IPS DF 4.7 (cell line): ENCODE results near the gene PAQR7.

Experiments used
- DNase-seq: peaks from one replicate; pipeline ENCODE4 v3.0.0-alpha.2; 2013; ENCODE audit warnings: low spot score; ENCODE audit errors: extremely low read depth

Gene PAQR7

DNA sequence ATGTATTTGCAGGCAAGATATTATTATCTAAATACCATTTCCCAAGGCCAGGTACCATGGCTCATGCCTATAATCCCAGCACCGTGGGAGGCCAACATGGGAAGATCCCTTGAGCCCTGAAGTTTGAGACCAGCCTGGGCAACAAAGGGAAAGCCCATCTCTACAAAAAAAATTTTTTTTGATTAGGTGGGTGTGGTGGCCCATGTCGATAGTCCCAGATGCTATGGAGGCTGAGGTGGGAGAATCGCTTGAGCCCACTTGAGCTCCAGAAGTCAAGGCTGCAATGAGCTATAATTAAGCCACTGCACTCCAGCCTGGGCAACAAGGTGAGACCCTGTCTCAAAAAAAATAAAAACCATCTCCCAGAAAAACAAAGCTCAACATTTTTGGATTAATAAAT, 28.5 kb upstream of the PAQR7 start:
- DNase-seq, result no peak

DNA sequence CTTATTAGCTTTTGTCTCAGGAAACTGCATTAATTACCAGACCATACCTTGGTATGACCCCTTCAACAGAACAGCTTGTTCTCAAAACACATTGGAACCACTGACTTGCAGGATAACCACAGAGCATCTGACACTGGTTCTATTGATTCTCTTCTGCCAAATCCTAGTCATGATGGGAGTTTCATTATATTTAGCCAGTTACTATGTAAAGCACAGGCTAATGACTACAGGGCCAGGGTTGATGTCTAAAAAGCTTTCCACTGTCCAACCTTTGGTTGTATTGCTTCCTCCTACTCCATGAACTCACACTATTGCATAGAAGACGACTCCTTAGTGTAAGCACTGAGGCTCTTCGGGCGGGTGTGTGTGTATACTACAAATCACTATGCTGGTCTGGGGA, 27.0 kb upstream of the PAQR7 start:
- DNase-seq, result no peak

DNA sequence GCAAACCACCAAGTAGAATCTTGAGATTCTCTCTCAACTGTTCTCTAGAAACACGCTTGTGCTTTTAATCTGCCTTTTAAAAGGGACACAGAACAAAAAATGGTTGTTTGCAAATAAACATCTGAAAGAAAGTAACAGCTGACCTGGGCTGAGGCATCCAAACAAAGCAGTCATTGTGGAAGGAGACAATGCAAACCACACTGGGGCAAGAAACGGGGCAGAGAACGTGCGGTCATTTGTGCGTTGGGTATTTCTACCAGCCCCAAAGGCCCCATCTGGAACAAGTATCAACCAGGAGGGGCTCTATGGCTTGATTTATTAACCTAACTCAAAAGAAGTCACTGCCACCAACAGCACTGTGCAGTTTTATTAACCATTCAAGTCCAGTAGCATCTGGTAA, 24.7 kb upstream of the PAQR7 start:
- DNase-seq, result no peak

DNA sequence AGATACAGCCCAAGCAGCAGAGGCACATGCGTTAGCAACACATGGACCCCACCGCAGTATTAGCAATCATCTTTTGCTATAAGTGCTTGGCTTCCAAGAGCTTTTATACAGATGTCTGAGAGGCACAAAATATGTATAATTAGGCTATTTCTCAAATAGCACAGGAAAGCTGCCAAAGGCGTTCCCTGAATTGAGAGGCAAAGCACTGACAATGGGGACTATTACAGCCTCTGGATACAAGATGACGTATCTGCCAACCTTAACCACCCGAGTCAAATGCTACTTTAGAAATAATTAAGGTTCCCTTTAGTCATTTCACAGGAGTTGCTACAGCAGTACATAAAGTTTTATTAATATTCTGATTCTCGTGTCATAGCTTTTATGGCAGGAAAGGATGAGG, 24.3 kb upstream of the PAQR7 start:
- DNase-seq, result no peak

DNA sequence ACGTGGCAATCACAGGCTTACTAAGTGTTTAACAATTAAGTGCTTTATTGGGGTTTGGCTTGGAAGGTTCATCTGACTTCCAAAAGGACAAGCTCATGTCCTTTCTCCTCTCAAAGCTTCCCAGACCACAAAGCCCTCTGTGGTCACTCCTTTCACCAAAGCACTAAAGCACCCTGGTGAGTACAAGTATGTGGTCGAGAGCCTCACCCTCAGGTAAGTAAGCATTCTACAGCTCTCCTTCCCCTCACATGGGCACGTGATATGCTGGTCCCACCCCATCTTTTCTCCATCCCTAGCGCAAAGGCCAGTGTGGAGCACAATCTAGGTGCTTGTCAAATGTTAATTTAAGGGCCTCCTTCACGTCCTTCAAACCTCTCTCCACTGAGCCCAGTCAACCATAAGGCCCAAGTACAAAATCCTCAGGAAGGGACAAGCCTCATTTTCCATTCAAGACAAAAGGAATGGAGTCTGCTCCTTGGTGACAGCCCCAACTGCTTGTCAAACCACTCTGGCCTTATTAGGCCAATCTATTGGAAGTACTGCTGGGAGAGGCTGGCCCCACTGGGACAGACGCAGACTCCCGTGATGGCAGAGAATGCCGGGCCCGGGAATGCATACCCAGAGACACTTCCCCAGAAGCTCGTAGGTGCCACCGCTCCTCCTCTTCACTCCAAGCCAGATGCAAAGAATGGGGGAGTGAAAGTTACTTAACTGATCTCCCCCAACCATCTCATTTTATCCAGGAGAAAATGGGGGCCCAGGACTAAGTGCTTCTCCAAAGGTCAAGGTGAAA, 22.9 kb upstream of the PAQR7 start:
- no peak for DNase-seq

DNA sequence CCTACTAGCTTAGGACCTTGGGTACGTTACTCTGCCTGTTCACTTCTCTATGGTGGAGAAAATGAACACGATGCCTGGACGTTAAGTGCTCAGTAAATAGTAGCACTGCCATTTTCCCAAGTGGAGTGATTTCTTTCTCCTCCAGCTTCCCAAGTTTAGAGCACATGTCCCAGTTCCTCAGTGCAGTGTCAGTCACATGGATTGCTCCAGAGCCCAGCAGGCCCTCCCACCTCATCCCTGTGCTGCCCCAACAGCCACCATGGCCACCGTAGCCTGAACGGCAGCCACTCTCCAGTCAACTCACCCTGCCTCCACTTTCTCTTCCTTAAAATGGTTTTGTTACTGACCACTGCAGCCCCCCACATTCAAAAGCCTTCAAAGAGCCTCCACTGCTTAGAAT, 22.2 kb upstream of the PAQR7 start:
- no peak for DNase-seq

DNA sequence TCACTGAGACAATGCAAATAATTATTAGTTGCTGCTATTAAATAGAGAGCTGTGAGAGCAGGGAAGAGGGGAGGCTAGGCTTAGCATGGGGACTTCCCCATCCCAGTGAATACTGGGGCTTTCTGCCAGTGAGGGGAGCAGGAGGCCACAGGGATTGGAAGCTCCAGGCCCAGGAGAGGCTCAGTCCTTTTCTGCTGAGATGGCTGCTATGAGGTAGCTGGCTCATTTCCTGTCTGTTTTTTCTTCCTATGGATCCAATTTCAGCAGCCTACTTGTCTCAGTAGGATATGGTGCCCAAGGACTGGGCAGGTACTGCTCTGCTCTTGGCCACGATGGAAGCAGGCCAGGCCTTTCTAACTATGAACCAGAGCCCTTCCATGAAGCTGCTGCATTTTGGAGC, 20.8 kb upstream of the PAQR7 start:
- DNase-seq, result no peak

DNA sequence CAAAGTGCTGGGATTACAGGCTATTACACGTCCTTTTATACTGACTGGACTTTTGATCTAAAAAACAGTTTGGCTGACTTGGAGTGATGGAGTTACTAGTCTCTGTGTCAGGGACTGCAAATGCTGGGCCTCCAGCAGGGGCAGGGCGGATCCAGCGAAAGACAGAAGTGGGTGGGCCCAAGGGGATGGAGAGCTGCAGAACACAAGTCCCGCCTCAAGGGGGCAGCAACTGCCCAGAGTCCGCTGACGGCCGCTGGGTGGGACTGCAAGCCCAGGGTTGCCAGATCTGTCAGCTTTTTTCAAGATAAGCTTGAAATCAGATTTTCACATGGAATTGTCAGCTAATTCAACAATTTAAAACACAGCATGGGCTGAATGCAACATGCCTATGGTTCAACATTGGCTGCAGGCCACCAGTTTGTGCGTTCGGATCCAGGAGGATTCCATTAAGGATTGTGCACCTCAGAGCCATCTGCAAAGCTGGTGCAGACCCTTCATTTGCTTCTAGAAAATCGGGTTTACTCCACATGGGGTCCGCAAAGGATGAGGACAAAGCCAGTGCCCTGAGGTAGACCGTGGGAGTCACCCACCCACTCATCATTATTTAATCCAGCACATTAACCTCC, 20.0 kb upstream of the PAQR7 start:
- no peak for DNase-seq

DNA sequence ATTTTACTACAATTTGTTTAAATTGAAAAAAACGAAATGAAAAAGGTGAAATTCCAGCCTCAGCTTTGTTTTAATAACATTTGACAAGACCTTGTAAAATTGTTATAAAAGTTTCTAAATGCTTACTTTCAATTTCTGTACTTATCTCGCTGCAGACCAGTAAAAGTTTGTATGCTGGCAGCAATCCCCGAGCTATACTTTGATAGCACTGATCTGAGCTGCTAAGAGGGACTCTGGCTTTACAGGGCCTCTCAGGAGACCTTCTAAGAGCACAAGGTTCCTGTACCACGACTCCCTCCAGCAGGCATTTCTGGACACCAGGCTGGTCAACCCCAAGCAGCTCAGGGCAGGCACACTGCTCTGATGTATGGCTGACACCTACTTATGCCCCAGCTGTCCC, 17.6 kb upstream of the PAQR7 start:
- no peak for DNase-seq

DNA sequence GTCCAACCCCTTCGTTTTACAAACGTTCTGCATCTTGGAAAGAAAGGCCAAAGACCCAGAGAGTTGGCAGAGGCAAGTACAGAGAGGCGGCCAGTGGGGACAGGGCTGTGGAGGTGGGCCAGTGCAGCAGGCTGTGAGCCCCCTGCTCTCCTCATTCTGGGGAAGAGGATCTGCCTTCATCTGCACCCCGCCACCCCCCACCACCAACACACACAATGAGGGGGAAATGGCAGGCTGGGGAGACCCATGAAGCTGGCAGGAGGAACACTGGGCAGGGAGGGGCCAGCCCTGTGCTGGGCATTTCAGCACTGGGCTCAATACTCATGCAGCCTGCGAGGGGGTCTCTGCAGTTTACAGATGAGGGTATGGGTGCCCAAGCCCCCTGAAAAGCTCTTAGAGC, 16.1 kb upstream of the PAQR7 start:
- DNase-seq, result no peak

DNA sequence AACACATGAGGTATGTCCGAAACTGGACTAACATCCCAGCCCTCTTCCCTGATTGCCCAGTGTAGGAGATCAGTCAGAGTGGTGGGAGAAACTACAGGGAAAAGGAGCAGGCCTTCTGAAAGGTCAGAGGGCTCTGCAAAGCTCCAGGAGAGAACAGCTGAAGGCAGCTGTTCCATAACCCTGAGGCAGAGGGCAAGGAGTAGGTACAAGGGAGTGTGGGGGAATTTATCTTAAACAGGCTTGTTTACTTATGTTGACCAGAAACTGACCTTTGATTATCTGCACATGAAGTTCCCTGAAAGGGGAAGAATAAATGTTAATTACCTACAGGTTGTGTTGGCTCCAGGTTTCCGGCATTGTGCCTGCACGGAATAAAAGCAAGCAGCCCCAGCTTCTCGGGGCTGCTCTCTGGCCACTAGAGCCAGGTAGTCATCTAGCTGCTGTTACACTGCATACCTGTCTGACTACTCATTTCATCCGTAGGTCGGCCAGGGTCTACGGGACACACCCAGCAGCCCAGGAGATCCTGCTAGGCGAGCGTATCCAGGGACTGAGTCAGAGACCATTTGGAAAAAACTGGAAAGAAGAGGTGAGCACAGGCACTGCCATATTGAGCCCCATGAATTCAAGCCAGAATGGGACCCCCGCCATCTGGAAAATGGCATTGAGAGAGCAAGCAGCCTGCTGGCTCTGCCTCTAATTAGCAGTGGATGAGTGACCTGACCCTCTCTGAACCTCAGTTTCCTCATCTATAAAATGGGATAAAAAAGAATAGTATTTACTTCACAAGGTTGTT, 14.9 kb upstream of the PAQR7 start:
- no peak for DNase-seq

DNA sequence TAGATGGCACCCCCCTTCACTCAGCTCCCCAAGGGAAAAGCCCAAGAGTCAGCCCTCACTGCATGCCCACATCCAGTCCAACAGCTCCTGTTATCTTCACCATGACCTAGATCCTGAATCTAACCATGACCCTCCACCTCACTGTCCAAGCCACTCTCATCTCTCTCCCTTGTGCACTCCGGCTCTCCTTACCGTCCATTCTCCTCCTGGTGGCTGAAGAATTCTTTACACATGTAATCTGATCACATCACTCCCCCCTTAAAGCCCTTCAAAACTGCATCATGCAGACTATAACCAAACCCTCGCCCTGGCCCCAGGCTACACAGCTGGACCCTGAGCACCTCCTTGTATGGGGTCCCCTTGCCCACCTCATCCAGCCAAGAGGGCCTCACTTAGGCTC, 14.0 kb upstream of the PAQR7 start:
- DNase-seq, result no peak

DNA sequence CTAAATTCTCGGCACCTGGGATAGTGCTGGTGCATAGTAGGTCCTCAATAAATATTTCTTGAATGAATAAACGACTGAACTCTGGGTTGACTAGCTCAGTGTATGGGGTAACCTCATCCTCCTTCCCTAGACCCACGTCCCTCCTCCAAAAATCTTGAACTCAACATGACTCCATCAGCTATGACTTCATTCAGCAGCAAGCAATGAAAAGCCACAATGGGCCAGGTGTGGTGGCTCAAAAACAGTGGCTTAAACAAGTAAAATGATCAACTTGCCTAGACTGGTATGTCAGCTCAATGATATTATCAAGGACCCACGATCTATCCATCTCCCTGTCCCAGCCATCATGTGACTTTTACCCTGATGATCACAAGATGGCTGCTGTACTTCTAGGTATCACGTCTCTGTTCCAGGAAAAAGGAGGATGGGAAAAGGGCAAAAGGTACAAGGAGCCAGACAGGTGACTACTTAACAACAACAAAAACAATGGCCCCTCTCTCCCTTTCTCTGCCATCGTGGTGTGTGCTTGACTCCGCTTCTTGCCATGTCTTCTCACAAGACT, 13.0 kb upstream of the PAQR7 start:
- no peak for DNase-seq

DNA sequence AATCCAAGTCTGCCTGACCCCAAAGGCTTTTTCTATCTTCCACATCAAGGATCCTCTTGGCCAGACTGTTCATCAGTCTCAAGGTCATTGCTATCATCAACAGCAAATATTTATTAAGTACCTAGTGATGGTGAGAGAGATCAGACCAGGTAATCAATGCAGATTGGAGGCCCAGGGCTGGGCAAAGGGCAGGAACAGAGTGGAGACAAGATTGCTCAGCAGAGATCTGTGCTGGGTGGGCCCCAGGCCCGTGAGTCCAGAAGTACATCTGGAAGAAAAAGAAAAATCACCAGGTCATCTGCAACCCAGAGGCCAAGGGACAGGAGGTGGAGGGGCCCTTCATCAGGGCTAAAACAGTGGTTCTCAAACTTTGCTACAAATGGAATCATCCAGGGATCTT, 10.1 kb upstream of the PAQR7 start:
- DNase-seq, result no peak

DNA sequence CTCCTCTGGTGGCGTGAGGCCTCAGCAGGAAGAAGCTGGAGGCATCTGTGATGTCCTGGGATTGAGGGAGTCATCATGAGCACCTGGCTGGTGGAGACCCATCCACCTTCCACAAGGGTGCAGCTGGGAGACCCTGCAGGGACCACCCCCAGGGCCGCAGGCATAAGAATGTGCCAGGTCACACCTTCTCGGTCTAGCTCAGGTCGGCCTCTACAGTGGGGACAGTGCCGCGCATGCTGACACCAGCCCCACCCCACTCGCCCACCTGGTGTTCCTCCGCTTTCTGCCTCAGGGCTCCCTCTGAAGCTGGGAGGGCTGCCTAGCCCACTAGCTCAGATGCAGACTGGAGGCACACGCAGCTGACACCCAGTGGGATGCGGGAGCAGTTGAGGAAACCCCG, 5.8 kb upstream of the PAQR7 start:
- DNase-seq, result no peak

DNA sequence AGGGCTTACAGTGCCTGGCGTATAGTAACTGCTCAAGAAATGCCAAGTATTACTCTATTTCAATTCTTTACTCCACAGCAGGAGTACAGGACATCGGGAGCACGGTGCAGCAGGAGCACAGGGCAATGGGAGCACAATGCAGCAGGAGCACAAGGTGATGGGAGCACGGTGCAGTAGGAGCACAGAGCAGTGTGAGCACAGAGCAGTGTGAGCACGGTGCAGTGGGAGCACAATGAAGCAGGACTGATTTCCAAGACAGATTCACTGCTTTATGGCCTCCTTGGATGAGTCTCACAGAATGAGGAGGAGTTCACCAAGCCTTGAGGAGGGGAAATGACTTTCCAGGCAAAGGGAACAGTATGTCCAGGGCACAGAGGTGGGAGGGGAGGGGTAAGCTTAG, 5.0 kb upstream of the PAQR7 start:
- DNase-seq, result no peak

DNA sequence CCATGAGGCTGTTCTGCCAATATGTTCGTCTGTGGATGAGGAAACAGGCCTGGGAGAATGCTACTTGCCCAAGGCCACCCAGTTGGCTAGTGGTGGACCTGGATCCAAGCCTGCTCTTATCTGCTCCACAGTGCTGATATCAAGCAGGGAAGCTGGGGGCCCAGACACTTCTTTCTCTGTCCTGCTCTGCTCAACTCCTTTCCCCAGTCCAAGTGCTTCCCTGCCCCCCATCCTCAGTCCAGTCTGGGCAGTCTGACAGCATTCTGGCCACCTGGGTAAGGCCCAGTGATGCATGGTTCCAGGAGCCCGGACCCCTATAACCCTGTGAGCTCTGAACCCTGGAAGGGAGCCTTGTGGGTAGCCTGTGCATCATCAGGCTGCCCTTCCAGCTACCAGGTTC, 4.2 kb upstream of the PAQR7 start:
- DNase-seq, result no peak

DNA sequence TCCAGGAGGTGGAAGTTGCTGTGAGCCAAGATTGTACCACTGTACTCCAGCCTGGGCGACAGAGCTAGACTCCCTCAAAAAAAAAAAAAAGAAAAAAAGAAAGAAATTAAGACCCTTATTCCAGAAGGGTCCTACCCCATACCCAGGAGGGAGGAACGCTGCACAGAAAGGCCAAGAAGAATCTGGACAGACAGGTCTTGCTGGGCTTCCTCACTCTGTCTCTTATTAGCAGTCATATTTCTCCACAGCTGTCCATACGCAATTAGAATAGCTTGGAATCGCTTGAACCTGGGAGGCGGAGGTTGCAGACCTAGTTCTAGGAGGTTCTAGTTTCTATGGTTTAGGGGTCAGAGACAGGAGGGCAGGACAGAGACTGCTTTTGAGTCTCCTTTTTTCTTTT, 3.2 kb upstream of the PAQR7 start:
- DNase-seq, result no peak

DNA sequence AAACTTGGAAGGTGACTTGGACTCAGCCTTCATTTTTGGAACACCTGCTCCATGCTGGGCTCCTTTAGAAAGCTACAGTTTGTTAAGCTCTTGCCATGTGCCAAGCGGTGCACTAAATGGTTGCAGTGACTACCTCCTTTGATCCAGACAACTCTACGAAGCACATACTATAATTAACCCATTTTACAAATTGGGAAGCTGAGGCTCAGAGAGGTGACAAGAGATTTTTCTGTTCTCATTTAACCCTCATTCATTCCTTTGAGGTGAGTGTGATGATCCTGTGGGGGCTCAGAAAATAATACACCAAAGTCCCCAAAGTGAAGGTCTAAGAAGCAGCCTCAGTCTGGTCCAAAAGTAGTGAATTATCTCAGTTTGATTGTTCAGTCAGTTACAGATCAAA, 1.6 kb upstream of the PAQR7 start:
- no peak for DNase-seq

DNA sequence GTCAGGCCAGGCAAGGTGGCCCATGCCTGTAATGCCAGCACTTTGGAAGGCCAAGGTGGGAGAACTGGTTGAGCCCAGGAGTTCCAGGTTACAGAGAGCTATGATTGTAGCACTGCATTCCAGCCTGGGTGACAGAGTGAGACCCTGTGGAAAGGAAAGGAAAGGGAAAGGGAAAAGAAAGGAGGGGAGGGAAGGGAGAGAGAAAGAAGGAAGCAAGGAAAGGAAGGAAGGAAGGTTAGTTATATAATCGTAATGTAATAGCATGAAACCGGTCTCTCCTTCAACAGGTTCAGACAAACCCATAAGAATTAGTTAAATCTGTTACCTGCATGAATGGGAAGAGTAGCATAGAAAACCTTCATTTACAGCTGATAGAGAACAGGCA, 1.2 kb upstream of the PAQR7 start:
- no peak for DNase-seq

DNA sequence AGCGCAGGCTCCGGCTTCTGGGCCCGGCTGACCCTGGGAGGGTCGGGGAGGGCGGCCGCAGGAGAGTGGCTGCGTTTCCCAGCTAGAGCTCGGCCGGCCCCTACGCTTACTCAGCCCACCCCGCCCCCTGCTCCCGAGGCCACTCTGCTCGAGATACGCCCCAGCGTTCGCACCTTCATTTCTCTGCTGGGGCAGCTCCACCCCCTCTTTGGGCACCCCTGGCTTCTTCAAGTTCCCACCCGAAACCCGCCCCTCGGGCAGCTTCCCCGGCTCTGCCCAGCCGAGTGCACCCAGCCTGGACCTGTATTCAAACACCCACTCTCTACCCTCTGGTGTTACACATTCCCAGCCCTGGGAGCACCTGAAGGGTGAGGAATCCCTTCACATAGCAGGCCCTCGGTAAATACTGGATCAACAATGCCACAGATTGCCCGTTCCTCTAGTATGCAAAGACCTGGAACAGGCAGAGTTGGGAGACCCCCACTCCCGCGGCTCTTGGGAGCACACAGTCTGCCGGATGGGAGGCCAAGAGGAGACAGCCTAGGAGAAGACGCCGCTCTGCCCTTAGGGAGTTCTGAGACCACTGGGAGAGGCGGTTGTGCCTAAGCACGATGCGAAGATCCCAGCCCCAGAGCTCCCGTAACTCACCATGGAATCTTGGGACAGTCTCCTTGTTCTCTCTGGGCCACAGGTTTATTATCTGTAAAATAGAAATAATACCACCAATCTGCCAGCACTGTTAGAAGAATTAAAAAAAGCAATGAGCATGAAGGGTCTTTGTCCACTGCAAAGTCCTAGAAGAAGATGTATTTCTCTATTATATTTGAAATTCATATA, 566 bp upstream of the PAQR7 start:
- no peak for DNase-seq
